HEK293 (cell line): ENCODE measurements around the gene CDKAL1.

Source experiments
- CTCF ChIA-PET: fragments of 350-600 bp; formaldehyde crosslinking; extraction: SDS; loops from one replicate; lab custom pipeline; 2021; ENCODE audit warnings: antibody characterized with exemption; lab: Yijun Ruan, JAX
- POLR2A ChIA-PET: fragments of 300-600 bp; formaldehyde crosslinking; extraction: SDS; loops from one replicate; lab custom pipeline; 2020; ENCODE audit warnings: antibody characterized with exemption, inconsistent platforms; lab: Yijun Ruan, JAX
- H3K27ac ChIP-seq: fragments of 200-500 bp; sonication (Bioruptor generic); 2 replicates; pipeline ENCODE4 v1.5.1; 2014; ENCODE audit warnings: low read depth, low read length, control low read depth, inconsistent platforms; ENCODE audit errors: extremely low read depth
- H3K36me3 ChIP-seq, 2 experiments: fragments of 200-500 bp in 1 of 2; sonication (Bioruptor generic) in 1 of 2; 1 replicate in 1 of 2; 2 replicates in 1 of 2; pipeline ENCODE4 v1.5.1; 2014 to 2017; ENCODE audit warnings: inconsistent platforms in 2 of 2, low read length in 2 of 2; ENCODE audit not compliant: control insufficient read depth in 2 of 2, insufficient read depth in 1 of 2
- H3K4me1 ChIP-seq: fragments of 200-500 bp; sonication (Bioruptor generic); 2 replicates; pipeline ENCODE4 v1.5.1; 2014; ENCODE audit warnings: mild to moderate bottlenecking, low read length, inconsistent platforms; ENCODE audit not compliant: control insufficient read depth, insufficient read depth
- H3K4me3 ChIP-seq: 2 replicates; pipeline ENCODE4 v1.5.1; 2011; ENCODE audit warnings: low read depth, mild to moderate bottlenecking, control low read depth, low read length, moderate library complexity
- H3K9me3 ChIP-seq: fragments of 200-500 bp; sonication (Bioruptor generic); 2 replicates; pipeline ENCODE4 v1.5.1; 2014; ENCODE audit warnings: low read depth, low read length, inconsistent platforms; ENCODE audit not compliant: control insufficient read depth, insufficient read depth
- BCL11B ChIP-seq: fragments of 450-650 bp; formaldehyde crosslinking; IDR thresholded peaks from 2 replicates; pipeline ENCODE4 v1.5.1; 2016; ENCODE audit warnings: low read depth, missing biosample characterization, missing genetic modification characterization
- FEZF1 ChIP-seq: fragments of 450-650 bp; formaldehyde crosslinking; IDR thresholded peaks from 2 replicates; pipeline ENCODE4 v1.5.1; 2016; ENCODE audit warnings: missing biosample characterization, missing genetic modification characterization
- MEIS1 ChIP-seq: sonication (generic); formaldehyde crosslinking; IDR thresholded peaks from 2 replicates; pipeline ENCODE4 v1.8.1; 2022; ENCODE audit warnings: missing genetic modification reagents, mild to moderate bottlenecking, borderline replicate concordance
- MZF1 ChIP-seq: fragments of 450-650 bp; formaldehyde crosslinking; IDR thresholded peaks from 2 replicates; pipeline ENCODE4 v1.5.1; 2017; ENCODE audit warnings: missing biosample characterization, missing genetic modification characterization, borderline replicate concordance
- OSR2 ChIP-seq: fragments of 450-650 bp; formaldehyde crosslinking; IDR thresholded peaks from 2 replicates; pipeline ENCODE4 v1.5.1; 2016; ENCODE audit warnings: missing biosample characterization, missing genetic modification characterization
- OVOL3 ChIP-seq: fragments of 450-650 bp; formaldehyde crosslinking; IDR thresholded peaks from 2 replicates; pipeline ENCODE4 v1.5.1; 2016; ENCODE audit warnings: missing biosample characterization, missing genetic modification characterization
- TCF7L2 ChIP-seq: IDR thresholded peaks from 2 replicates; pipeline ENCODE4 v1.6.1; 2011; ENCODE audit warnings: low read depth, mild to moderate bottlenecking, inconsistent platforms, low read length, moderate library complexity, borderline replicate concordance
- YY1 ChIP-seq: fragments of 450-650 bp; formaldehyde crosslinking; IDR thresholded peaks from 2 replicates; pipeline ENCODE4 v1.5.1; 2018; ENCODE audit warnings: missing biosample characterization, missing genetic modification characterization
- ZFP69B ChIP-seq: fragments of 450-650 bp; formaldehyde crosslinking; IDR thresholded peaks from 2 replicates; pipeline ENCODE4 v1.5.1; 2016; ENCODE audit warnings: missing biosample characterization, missing genetic modification characterization
- ZNF184 ChIP-seq: fragments of 450-650 bp; IDR thresholded peaks from 2 replicates; pipeline ENCODE4 v1.5.1; 2018; ENCODE audit warnings: missing biosample characterization, mild to moderate bottlenecking, missing genetic modification characterization
- ZNF221 ChIP-seq: fragments of 450-650 bp; formaldehyde crosslinking; IDR thresholded peaks from 2 replicates; pipeline ENCODE4 v1.5.1; 2017; ENCODE audit warnings: missing biosample characterization, missing genetic modification characterization, borderline replicate concordance
- ZNF311 ChIP-seq: fragments of 450-650 bp; formaldehyde crosslinking; IDR thresholded peaks from 2 replicates; pipeline ENCODE4 v1.5.1; 2017; ENCODE audit warnings: missing biosample characterization, missing genetic modification characterization, borderline replicate concordance
- ZNF596 ChIP-seq: fragments of 450-650 bp; IDR thresholded peaks from 2 replicates; pipeline ENCODE4 v1.5.0; 2018; ENCODE audit warnings: missing biosample characterization, mild to moderate bottlenecking, missing genetic modification characterization, moderate library complexity
- ZNF624 ChIP-seq: fragments of 450-650 bp; formaldehyde crosslinking; IDR thresholded peaks from 2 replicates; pipeline ENCODE4 v1.5.1; 2017; ENCODE audit warnings: missing biosample characterization, missing genetic modification characterization
- ZNF626 ChIP-seq: fragments of 450-650 bp; sonication (Bioruptor Pico); formaldehyde crosslinking; IDR thresholded peaks from 2 replicates; pipeline ENCODE4 v1.5.1; 2018; ENCODE audit warnings: missing biosample characterization, missing genetic modification characterization, inconsistent platforms
- ZNF629 ChIP-seq: fragments of 450-650 bp; formaldehyde crosslinking; IDR thresholded peaks from 2 replicates; pipeline ENCODE4 v1.5.1; 2017; ENCODE audit warnings: missing biosample characterization, missing genetic modification characterization
- ZNF660 ChIP-seq: fragments of 450-650 bp; IDR thresholded peaks from 2 replicates; pipeline ENCODE4 v1.5.1; 2018; ENCODE audit warnings: missing biosample characterization, mild to moderate bottlenecking, missing genetic modification characterization
- ZNF843 ChIP-seq: fragments of 450-650 bp; formaldehyde crosslinking; IDR thresholded peaks from 2 replicates; pipeline ENCODE4 v1.5.1; 2016; ENCODE audit warnings: missing biosample characterization, missing genetic modification characterization
- ZXDB ChIP-seq: fragments of 450-650 bp; formaldehyde crosslinking; IDR thresholded peaks from 2 replicates; pipeline ENCODE4 v1.5.1; 2016; ENCODE audit warnings: missing biosample characterization, missing genetic modification characterization
- TF ChIP-seq, protein P1 (sequence below): fragments of 450-650 bp; formaldehyde crosslinking; IDR thresholded peaks from 2 replicates; pipeline ENCODE4 v1.5.1; 2017; ENCODE audit warnings: missing biosample characterization, missing genetic modification characterization
- TF ChIP-seq, protein P2 (sequence below): fragments of 450-650 bp; formaldehyde crosslinking; IDR thresholded peaks from 2 replicates; pipeline ENCODE4 v1.5.1; 2016; ENCODE audit warnings: missing biosample characterization, missing genetic modification characterization
- TF ChIP-seq, protein P3 (sequence below): fragments of 450-650 bp; formaldehyde crosslinking; conservative IDR thresholded peaks from 2 replicates; pipeline ENCODE4 v1.5.1; 2016; ENCODE audit warnings: low read depth, missing biosample characterization, missing genetic modification characterization
- TF ChIP-seq, protein P4 (sequence below): fragments of 450-650 bp; formaldehyde crosslinking; IDR thresholded peaks from 2 replicates; pipeline ENCODE4 v1.5.1; 2016; ENCODE audit warnings: missing biosample characterization, missing genetic modification characterization
- TF ChIP-seq, protein P5 (sequence below): fragments of 450-650 bp; formaldehyde crosslinking; IDR thresholded peaks from 2 replicates; pipeline ENCODE4 v1.5.1; 2016; ENCODE audit warnings: missing biosample characterization, missing genetic modification characterization

CDKAL1 gene

DNA sequence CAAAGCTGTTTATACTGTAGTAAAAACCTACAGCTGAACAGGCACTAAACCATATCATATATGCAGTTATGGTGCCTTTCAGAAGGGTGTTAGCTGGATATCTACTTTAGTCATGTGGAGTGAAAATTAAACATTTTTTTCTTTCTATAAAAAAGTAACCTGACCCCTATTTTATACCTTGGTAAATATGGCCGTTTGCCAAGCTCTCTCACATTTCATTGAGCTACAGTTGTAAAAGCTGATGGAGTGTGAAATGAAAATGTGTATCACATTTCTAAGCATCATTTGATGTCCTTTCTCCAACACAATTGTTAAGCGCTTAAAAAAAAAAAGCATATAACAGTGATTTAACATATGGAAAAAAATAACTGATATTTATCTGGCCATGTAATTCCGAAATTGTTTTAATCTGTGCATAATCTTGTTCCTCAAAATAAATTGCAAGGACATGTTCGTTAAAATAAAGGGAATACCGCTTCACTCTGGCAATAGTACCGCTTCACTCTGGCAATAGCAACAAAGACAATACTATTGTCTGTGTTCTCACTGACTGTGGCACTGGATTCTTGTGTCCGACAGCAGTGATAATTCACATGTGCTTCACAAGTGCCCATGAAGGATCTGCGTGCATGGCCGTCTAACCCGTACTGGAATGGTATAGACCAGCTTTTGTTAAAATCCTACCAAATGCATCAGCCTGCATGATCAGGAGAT lies 667.5 kb downstream of the CDKAL1 start:
- Histone ChIP-seq H3K9me3 (no peaks in the 10 kb centered on the region), H3K4me3 (no peak overlapping the region), H3K27ac (peak overlapping the region; percentile 82), H3K4me1 (peaks cover 37% of the 10 kb centered on the region), H3K36me3 (no peaks in the 10 kb centered on the region)
- ChIA-PET CTCF (interaction anchor here (0.7 kb wide), 1 partner anchor 351 kb away, joined by 4 read pairs; no protein-coding TSS in a partner anchor), POLR2A (interaction anchor here (1.5 to 1.7 kb wide), 2 partner anchors 386 to 392 kb away, joined by 4 to 12 read pairs; partner anchors contain the start of gene SOX4)
- TF ChIP-seq ZNF843 (tag by site-specific recombination) (peak; percentile 96), ZNF311 (no peak), ZXDB (peak; percentile 83), FEZF1 (peak; percentile 90), MEIS1 (CRISPR knock-in tag) (no peak), ZNF626 (tag by site-specific recombination) (peak; percentile 73; the same call in 1 of the 2 replicates), OVOL3 (tag by site-specific recombination) (peak; percentile 90; the same call in 1 of the 2 replicates), ZNF596 (tag by site-specific recombination) (peak; percentile 92), ZNF660 (tag by site-specific recombination) (peak; percentile 31; the same call in 1 of the 2 replicates), ZNF221 (no peak), BCL11B (tag by site-specific recombination) (peak; percentile 75; the same call in 1 of the 2 replicates), OSR2 (tag by site-specific recombination) (peak; percentile 78), MZF1 (tag by site-specific recombination) (peak; percentile 72; the same call in 1 of the 2 replicates), ZFP69B (no peak), ZNF624 (tag by site-specific recombination) (no peak), ZNF184 (tag by site-specific recombination) (0 out of 2 replicates have a peak, but pooled peaks have one; percentile 64), TCF7L2 (peak; percentile 80), ZNF629 (tag by site-specific recombination) (peak; percentile 63), YY1 (tag by site-specific recombination) (peak; percentile 14; the same call in 1 of the 2 replicates)
- TF ChIP-seq, protein P1, sequence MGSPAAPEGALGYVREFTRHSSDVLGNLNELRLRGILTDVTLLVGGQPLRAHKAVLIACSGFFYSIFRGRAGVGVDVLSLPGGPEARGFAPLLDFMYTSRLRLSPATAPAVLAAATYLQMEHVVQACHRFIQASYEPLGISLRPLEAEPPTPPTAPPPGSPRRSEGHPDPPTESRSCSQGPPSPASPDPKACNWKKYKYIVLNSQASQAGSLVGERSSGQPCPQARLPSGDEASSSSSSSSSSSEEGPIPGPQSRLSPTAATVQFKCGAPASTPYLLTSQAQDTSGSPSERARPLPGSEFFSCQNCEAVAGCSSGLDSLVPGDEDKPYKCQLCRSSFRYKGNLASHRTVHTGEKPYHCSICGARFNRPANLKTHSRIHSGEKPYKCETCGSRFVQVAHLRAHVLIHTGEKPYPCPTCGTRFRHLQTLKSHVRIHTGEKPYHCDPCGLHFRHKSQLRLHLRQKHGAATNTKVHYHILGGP (tag by site-specific recombination): peak; percentile 58
- TF ChIP-seq, protein P2, sequence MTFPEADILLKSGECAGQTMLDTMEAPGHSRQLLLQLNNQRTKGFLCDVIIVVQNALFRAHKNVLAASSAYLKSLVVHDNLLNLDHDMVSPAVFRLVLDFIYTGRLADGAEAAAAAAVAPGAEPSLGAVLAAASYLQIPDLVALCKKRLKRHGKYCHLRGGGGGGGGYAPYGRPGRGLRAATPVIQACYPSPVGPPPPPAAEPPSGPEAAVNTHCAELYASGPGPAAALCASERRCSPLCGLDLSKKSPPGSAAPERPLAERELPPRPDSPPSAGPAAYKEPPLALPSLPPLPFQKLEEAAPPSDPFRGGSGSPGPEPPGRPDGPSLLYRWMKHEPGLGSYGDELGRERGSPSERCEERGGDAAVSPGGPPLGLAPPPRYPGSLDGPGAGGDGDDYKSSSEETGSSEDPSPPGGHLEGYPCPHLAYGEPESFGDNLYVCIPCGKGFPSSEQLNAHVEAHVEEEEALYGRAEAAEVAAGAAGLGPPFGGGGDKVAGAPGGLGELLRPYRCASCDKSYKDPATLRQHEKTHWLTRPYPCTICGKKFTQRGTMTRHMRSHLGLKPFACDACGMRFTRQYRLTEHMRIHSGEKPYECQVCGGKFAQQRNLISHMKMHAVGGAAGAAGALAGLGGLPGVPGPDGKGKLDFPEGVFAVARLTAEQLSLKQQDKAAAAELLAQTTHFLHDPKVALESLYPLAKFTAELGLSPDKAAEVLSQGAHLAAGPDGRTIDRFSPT (tag by site-specific recombination): peak; percentile 64; the same call in 1 of the 2 replicates
- TF ChIP-seq, protein P3, sequence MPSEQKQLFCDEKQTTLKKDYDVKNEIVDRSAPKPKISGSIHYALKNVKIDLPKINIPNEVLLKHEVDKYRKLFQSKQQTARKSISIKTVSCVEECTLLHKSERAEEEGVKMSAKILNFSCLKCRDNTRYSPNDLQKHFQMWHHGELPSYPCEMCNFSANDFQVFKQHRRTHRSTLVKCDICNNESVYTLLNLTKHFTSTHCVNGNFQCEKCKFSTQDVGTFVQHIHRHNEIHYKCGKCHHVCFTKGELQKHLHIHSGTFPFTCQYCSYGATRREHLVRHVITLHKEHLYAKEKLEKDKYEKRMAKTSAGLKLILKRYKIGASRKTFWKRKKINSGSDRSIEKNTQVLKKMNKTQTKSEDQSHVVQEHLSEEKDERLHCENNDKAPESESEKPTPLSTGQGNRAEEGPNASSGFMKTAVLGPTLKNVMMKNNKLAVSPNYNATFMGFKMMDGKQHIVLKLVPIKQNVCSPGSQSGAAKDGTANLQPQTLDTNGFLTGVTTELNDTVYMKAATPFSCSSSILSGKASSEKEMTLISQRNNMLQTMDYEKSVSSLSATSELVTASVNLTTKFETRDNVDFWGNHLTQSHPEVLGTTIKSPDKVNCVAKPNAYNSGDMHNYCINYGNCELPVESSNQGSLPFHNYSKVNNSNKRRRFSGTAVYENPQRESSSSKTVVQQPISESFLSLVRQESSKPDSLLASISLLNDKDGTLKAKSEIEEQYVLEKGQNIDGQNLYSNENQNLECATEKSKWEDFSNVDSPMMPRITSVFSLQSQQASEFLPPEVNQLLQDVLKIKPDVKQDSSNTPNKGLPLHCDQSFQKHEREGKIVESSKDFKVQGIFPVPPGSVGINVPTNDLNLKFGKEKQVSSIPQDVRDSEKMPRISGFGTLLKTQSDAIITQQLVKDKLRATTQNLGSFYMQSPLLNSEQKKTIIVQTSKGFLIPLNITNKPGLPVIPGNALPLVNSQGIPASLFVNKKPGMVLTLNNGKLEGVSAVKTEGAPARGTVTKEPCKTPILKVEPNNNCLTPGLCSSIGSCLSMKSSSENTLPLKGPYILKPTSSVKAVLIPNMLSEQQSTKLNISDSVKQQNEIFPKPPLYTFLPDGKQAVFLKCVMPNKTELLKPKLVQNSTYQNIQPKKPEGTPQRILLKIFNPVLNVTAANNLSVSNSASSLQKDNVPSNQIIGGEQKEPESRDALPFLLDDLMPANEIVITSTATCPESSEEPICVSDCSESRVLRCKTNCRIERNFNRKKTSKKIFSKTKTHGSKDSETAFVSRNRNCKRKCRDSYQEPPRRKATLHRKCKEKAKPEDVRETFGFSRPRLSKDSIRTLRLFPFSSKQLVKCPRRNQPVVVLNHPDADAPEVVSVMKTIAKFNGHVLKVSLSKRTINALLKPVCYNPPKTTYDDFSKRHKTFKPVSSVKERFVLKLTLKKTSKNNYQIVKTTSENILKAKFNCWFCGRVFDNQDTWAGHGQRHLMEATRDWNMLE: 0 out of 2 replicates have a peak, but pooled peaks have one; percentile 24
- TF ChIP-seq, protein P4, sequence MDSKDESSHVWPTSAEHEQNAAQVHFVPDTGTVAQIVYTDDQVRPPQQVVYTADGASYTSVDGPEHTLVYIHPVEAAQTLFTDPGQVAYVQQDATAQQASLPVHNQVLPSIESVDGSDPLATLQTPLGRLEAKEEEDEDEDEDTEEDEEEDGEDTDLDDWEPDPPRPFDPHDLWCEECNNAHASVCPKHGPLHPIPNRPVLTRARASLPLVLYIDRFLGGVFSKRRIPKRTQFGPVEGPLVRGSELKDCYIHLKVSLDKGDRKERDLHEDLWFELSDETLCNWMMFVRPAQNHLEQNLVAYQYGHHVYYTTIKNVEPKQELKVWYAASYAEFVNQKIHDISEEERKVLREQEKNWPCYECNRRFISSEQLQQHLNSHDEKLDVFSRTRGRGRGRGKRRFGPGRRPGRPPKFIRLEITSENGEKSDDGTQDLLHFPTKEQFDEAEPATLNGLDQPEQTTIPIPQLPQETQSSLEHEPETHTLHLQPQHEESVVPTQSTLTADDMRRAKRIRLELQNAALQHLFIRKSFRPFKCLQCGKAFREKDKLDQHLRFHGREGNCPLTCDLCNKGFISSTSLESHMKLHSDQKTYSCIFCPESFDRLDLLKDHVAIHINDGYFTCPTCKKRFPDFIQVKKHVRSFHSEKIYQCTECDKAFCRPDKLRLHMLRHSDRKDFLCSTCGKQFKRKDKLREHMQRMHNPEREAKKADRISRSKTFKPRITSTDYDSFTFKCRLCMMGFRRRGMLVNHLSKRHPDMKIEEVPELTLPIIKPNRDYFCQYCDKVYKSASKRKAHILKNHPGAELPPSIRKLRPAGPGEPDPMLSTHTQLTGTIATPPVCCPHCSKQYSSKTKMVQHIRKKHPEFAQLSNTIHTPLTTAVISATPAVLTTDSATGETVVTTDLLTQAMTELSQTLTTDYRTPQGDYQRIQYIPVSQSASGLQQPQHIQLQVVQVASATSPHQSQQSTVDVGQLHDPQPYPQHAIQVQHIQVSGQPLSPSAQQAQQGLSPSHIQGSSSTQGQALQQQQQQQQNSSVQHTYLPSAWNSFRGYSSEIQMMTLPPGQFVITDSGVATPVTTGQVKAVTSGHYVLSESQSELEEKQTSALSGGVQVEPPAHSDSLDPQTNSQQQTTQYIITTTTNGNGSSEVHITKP (tag by site-specific recombination): peak; percentile 50; the same call in 1 of the 2 replicates
- TF ChIP-seq, protein P5, sequence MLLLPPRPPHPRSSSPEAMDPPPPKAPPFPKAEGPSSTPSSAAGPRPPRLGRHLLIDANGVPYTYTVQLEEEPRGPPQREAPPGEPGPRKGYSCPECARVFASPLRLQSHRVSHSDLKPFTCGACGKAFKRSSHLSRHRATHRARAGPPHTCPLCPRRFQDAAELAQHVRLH (tag by site-specific recombination): 0 out of 2 replicates have a peak, but pooled peaks have one; percentile 15
